ENCODE measurements around the gene LRRC36. TPM values are rescaled to one million over a fixed set of nuclear protein-coding genes. Genes with fewer than 3 reads are reported as not detected.

The LRRC36 gene, protein sequence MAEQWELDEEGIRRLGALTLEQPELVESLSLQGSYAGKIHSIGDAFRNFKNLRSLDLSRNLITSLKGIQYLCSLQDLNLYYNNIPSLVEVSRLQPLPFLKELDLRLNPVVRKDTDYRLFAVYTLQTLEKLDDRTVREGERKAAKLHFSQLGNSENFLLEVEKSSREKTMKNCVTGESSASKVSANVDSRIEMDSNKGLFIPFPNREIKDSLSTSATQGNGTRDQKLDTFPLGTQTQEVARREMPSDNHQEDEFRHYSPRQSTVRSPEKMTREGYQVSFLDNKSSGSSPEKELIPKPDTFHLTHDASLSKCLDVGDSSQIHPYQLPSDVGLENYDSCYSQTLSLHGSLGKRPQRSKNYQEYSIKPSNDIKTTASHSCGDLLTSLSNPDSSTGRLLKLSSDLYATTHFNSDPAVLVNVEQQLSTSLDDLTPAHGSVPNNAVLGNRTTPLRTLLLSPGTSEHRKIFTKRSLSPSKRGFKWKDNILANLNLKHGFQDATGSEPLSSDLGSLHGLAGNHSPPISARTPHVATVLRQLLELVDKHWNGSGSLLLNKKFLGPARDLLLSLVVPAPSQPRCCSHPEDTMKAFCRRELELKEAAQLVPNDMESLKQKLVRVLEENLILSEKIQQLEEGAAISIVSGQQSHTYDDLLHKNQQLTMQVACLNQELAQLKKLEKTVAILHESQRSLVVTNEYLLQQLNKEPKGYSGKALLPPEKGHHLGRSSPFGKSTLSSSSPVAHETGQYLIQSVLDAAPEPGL
- not detected for total RNA-seq

GRCh38 chr16:67326472-67327309 lies at the start of gene LRRC36, which contains the start of gene KCTD19:
TSS of gene LRRC36 (plus strand) at chr16:67326815. CDS start at chr16:67326863, 48 bp downstream.
TSS of gene KCTD19 (minus strand) at chr16:67326741. CDS start at chr16:67326707, 34 bp downstream.
- H3K4me1 ChIP-seq (ENCODE audit: control insufficient read depth in 3 of 3, insufficient read depth in 3 of 3, low read length in 3 of 3): peaks cover 5% of the 10 kb centered on the region in 3 donors
- peak within 1 kb of the TSS in 2 of 3 donors; percentile 57 to 69 for H3K9ac ChIP-seq (ENCODE audit: low read depth in 1 of 3, low read length in 3 of 3)
- H3K27ac ChIP-seq (ENCODE audit: low read depth, low read length): no peak within 1 kb of the TSS
- no peaks in the 10 kb centered on the region for H3K9me3 ChIP-seq (ENCODE audit: control insufficient read depth in 3 of 3, low read length in 3 of 3)
- no peaks in the 10 kb centered on the region for H3K36me3 ChIP-seq (ENCODE audit: control insufficient read depth in 3 of 3, insufficient read depth in 3 of 3, low read length in 3 of 3)
- peak within 1 kb of the TSS; percentile 41 to 56 (median 56) for H3K4me3 ChIP-seq (ENCODE audit: low read length in 3 of 3)
- peaks cover 15 to 22% (median 17%) of the 10 kb centered on the region in 3 donors for H3K27me3 ChIP-seq (ENCODE audit: control insufficient read depth in 3 of 3, insufficient read depth in 3 of 3, low read length in 3 of 3)

DNA sequence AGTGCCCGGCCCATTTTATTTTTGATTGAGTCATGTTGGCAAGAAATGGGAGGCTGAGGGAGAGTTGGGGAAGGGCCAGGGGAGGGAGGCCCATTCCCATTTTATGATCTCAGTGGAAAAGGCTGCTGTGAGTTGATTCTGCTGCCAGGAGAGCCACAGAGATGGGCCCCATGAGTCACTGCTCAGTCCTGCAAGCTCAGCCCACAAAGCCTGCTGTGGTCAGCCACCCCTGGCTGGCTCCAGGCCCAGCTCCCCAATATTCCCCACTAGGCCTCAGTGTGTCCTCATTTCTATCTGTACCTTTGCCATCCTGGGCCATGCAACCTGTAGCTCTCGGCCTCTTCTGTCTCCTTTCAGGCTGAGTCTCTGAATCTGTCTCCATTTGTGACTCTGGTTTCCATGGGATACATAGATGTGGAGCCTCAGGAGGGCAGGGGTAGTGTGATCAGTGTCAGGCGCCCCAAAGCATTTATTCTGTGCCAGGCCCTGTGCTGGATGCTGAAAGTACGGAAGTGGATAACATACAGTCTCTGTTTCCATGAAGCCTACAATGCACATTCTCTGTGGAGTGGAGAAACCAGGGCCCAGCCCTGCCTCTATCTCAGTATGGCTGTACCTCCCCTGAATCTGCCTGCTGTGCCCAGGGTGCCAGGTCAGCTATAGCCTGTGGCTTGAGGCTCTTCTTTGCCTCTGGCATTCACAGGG lies 49.2 kb upstream of the LRRC36 start:
- H3K27ac ChIP-seq (ENCODE audit: low read depth, low read length): peak overlapping the region; percentile 52
- H3K9me3 ChIP-seq (ENCODE audit: control insufficient read depth in 3 of 3, low read length in 3 of 3): no peaks in the 10 kb centered on the region
- no peaks in the 10 kb centered on the region for H3K36me3 ChIP-seq (ENCODE audit: control insufficient read depth in 3 of 3, insufficient read depth in 3 of 3, low read length in 3 of 3)
- H3K4me3 ChIP-seq (ENCODE audit: low read length in 3 of 3): no peak overlapping the region
- no peaks in the 10 kb centered on the region for H3K27me3 ChIP-seq (ENCODE audit: control insufficient read depth in 3 of 3, insufficient read depth in 3 of 3, low read length in 3 of 3)
- peaks cover 0 to 16% (median 14%) of the 10 kb centered on the region in 3 donors for H3K4me1 ChIP-seq (ENCODE audit: control insufficient read depth in 3 of 3, insufficient read depth in 3 of 3, low read length in 3 of 3)
- H3K9ac ChIP-seq (ENCODE audit: low read depth in 1 of 3, low read length in 3 of 3): no peak overlapping the region

GRCh38 chr16:67277999-67278772 lies 48.4 kb upstream of the LRRC36 start:
- H3K27me3 ChIP-seq (ENCODE audit: control insufficient read depth in 3 of 3, insufficient read depth in 3 of 3, low read length in 3 of 3): no peaks in the 10 kb centered on the region
- H3K36me3 ChIP-seq (ENCODE audit: control insufficient read depth in 3 of 3, insufficient read depth in 3 of 3, low read length in 3 of 3): no peaks in the 10 kb centered on the region
- H3K9me3 ChIP-seq (ENCODE audit: control insufficient read depth in 3 of 3, low read length in 3 of 3): no peaks in the 10 kb centered on the region
- peak overlapping the region; percentile 52 for H3K27ac ChIP-seq (ENCODE audit: low read depth, low read length)
- peak overlapping the region; percentile 27 to 54 (median 38) for H3K9ac ChIP-seq (ENCODE audit: low read depth in 1 of 3, low read length in 3 of 3)
- peak overlapping the region; percentile 52 to 61 (median 58) for H3K4me3 ChIP-seq (ENCODE audit: low read length in 3 of 3)
- peaks cover 0 to 16% (median 14%) of the 10 kb centered on the region in 3 donors for H3K4me1 ChIP-seq (ENCODE audit: control insufficient read depth in 3 of 3, insufficient read depth in 3 of 3, low read length in 3 of 3)

DNA sequence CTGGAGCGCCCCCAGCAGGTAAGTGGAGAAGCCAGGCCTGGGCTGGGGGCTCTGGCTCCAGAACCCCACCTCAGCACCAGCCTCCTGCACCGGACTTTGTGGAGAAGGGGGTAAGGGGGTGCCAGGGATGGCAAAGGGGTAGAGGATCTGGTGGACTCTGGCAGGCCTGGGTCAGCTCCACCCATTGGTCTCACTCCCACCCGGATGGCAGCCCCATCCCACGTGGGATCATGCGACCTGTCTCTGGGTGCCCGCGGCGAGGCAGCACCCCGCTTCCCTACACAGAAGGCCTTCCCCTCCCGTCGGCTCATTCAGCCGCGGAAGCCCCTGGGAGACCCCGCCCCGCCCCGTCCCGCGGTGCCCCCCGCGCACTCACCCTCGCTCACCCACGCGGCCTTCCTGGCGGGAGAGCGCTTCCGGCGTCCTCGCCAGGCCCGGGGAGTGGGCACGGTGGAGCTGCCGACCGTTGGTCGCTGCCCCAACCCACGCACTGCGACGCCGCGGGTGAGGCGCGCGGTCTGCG lies 47.8 kb upstream of the LRRC36 start:
- Histone ChIP-seq H3K27ac (ENCODE audit: low read depth, low read length) (peak overlapping the region; percentile 52), H3K9ac (ENCODE audit: low read depth in 1 of 3, low read length in 3 of 3) (peak overlapping the region; percentile 27 to 54 (median 38))

GRCh38 chr16:67279296-67280089 lies 47.1 kb upstream of the LRRC36 start, which contains the start of gene PLEKHG4:
TSS of gene PLEKHG4 (plus strand) at chr16:67279532. CDS start at chr16:67280045, 513 bp downstream.
- peak within 1 kb of the TSS; percentile 54 to 61 (median 58) for H3K4me3 ChIP-seq (ENCODE audit: low read length in 3 of 3)
- no peaks in the 10 kb centered on the region for H3K9me3 ChIP-seq (ENCODE audit: control insufficient read depth in 3 of 3, low read length in 3 of 3)
- H3K9ac ChIP-seq (ENCODE audit: low read depth in 1 of 3, low read length in 3 of 3): peak within 1 kb of the TSS; percentile 27 to 54 (median 38)
- H3K36me3 ChIP-seq (ENCODE audit: control insufficient read depth in 3 of 3, insufficient read depth in 3 of 3, low read length in 3 of 3): no peaks in the 10 kb centered on the region
- H3K4me1 ChIP-seq (ENCODE audit: control insufficient read depth in 3 of 3, insufficient read depth in 3 of 3, low read length in 3 of 3): peaks cover 0 to 17% (median 14%) of the 10 kb centered on the region in 3 donors
- no peaks in the 10 kb centered on the region for H3K27me3 ChIP-seq (ENCODE audit: control insufficient read depth in 3 of 3, insufficient read depth in 3 of 3, low read length in 3 of 3)
- peak within 1 kb of the TSS; percentile 52 for H3K27ac ChIP-seq (ENCODE audit: low read depth, low read length)

More for the DNA sequence above, 47.8 kb upstream of the LRRC36 start:
- Histone ChIP-seq H3K4me1 (ENCODE audit: control insufficient read depth in 3 of 3, insufficient read depth in 3 of 3, low read length in 3 of 3) (peaks cover 0 to 16% (median 14%) of the 10 kb centered on the region in 3 donors), H3K36me3 (ENCODE audit: control insufficient read depth in 3 of 3, insufficient read depth in 3 of 3, low read length in 3 of 3) (no peaks in the 10 kb centered on the region), H3K9me3 (ENCODE audit: control insufficient read depth in 3 of 3, low read length in 3 of 3) (no peaks in the 10 kb centered on the region), H3K4me3 (ENCODE audit: low read length in 3 of 3) (peak overlapping the region; percentile 52 to 61 (median 58)), H3K27me3 (ENCODE audit: control insufficient read depth in 3 of 3, insufficient read depth in 3 of 3, low read length in 3 of 3) (no peaks in the 10 kb centered on the region)

GRCh38 chr16:67280090-67281015 lies 46.3 kb upstream of the LRRC36 start:
- Histone ChIP-seq H3K4me3 (ENCODE audit: low read length in 3 of 3) (peak overlapping the region in 1 of 3 donors; percentile 54), H3K27me3 (ENCODE audit: control insufficient read depth in 3 of 3, insufficient read depth in 3 of 3, low read length in 3 of 3) (no peaks in the 10 kb centered on the region), H3K9ac (ENCODE audit: low read depth in 1 of 3, low read length in 3 of 3) (peak overlapping the region in 1 of 3 donors; percentile 45), H3K4me1 (ENCODE audit: control insufficient read depth in 3 of 3, insufficient read depth in 3 of 3, low read length in 3 of 3) (peaks cover 0 to 20% (median 17%) of the 10 kb centered on the region in 3 donors), H3K27ac (ENCODE audit: low read depth, low read length) (no peak overlapping the region), H3K9me3 (ENCODE audit: control insufficient read depth in 3 of 3, low read length in 3 of 3) (no peaks in the 10 kb centered on the region), H3K36me3 (ENCODE audit: control insufficient read depth in 3 of 3, insufficient read depth in 3 of 3, low read length in 3 of 3) (no peaks in the 10 kb centered on the region)

- Histone ChIP-seq H3K27ac (ENCODE audit: low read depth, low read length) (no peak overlapping the region), H3K4me3 (ENCODE audit: low read length in 3 of 3) (no peak overlapping the region), H3K36me3 (ENCODE audit: control insufficient read depth in 3 of 3, insufficient read depth in 3 of 3, low read length in 3 of 3) (no peaks in the 10 kb centered on the region), H3K9ac (ENCODE audit: low read depth in 1 of 3, low read length in 3 of 3) (no peak overlapping the region), H3K9me3 (ENCODE audit: control insufficient read depth in 3 of 3, low read length in 3 of 3) (no peaks in the 10 kb centered on the region), H3K27me3 (ENCODE audit: control insufficient read depth in 3 of 3, insufficient read depth in 3 of 3, low read length in 3 of 3) (no peaks in the 10 kb centered on the region), H3K4me1 (ENCODE audit: control insufficient read depth in 3 of 3, insufficient read depth in 3 of 3, low read length in 3 of 3) (peaks cover 0 to 20% (median 15%) of the 10 kb centered on the region in 3 donors)
Measured at GRCh38 chr16:67281536-67282446, 44.8 kb upstream of the LRRC36 start.

All from skeletal muscle tissue (tissue), 4 donors.